ENCODE results near the gene ATP5ME. TPM values are rescaled to one million over a fixed set of nuclear protein-coding genes. Genes with fewer than 3 reads are reported as not detected.
"Not testable (repeated sequence)": the region's sequence is repeated elsewhere in the genome, so short reads cannot be mapped to it uniquely, and the experiment has no call there.

The ATP5ME gene
- total RNA-seq, 1 donor from 2014 or later, result 230 TPM

DNA sequence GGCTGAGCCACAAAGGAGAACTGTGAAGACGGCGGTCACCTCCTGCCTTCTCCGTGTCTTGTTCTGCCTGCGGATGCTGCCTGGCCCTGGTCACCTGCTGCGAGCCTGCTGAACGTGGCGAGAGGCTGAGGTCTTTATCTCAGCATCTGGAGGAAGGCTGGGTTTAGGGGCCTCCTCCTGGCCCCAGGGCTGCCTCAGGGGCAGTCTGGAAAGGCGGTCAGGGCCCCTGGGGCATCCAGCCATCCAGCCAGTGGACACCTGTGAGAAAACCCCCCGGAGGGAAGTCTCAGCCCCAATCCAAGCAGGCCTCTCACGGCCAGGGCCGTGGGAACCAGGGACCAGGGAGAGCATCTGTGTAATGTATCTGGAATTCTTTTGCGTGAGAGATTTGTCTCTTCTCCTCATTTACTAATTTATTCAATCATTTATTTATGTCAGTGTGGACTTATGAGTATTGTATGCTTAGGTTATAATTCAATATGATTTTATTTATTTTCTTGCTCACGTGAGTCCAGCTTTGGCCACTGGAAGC, 37.4 kb downstream of the ATP5ME start:
- Mint-ChIP-seq H3K27me3 (ENCODE audit: unreplicated experiment) (peaks cover 8% of the 10 kb centered on the region), H3K9me3 (ENCODE audit: unreplicated experiment) (peaks cover 20% of the 10 kb centered on the region), H3K4me3 (ENCODE audit: unreplicated experiment) (no peak overlapping the region), H3K4me1 (ENCODE audit: low read depth, unreplicated experiment) (peaks cover 16% of the 10 kb centered on the region), H3K27ac (ENCODE audit: unreplicated experiment) (no peak overlapping the region), H3K36me3 (ENCODE audit: unreplicated experiment) (peaks cover 13% of the 10 kb centered on the region)
- TF ChIP-seq, protein P1, sequence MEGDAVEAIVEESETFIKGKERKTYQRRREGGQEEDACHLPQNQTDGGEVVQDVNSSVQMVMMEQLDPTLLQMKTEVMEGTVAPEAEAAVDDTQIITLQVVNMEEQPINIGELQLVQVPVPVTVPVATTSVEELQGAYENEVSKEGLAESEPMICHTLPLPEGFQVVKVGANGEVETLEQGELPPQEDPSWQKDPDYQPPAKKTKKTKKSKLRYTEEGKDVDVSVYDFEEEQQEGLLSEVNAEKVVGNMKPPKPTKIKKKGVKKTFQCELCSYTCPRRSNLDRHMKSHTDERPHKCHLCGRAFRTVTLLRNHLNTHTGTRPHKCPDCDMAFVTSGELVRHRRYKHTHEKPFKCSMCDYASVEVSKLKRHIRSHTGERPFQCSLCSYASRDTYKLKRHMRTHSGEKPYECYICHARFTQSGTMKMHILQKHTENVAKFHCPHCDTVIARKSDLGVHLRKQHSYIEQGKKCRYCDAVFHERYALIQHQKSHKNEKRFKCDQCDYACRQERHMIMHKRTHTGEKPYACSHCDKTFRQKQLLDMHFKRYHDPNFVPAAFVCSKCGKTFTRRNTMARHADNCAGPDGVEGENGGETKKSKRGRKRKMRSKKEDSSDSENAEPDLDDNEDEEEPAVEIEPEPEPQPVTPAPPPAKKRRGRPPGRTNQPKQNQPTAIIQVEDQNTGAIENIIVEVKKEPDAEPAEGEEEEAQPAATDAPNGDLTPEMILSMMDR (IDR thresholded peaks at IDR 0.05; ENCODE audit: partially characterized antibody, unreplicated experiment), result no peak
- DNase-seq, result no peak

DNA sequence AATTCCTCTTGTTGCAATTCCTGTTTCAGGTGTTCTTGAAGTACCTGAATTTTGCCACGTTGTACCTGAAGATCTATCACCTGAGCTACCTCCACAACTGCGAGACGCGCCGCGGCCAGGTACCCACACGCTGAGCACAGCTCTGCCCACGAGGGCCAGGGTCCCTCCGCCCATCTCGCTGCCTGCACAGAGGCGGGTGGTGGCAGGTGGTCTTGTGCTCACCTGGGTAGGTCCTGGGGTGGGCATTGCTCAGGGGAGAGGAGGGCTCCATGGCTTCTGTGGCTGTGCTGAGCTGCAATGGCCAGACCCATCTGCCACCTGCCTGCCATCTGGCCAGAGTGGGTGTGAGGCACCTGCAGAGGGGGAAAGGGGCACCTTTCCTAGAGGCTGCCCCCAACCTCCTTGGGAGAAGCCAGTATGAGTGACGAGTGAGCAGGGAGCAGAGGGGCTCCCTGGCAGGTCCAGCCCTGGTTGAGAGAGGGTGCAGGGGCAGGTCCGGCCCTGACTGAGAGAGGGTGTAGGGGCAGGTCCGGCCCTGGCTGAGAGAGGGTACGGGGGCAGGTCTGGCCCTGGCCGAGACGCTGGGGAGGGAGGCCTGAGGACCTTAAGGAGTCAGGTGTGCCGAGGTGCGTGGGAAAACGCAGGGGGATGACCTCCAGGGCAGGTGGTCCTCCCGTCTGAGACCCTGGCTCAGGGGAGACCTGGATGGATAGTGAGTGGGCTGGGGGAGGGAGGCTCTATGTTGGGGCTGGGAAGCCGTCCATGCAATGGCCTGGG, 38.0 kb downstream of the ATP5ME start:
- TF ChIP-seq, protein P1 (IDR thresholded peaks at IDR 0.05; ENCODE audit: partially characterized antibody, unreplicated experiment), result no peak
- peaks cover 11% of the 10 kb centered on the region for H3K36me3 Mint-ChIP-seq (ENCODE audit: unreplicated experiment)
- H3K9me3 Mint-ChIP-seq (ENCODE audit: unreplicated experiment), result peaks cover 27% of the 10 kb centered on the region
- no peak for DNase-seq
- peaks cover 19% of the 10 kb centered on the region for H3K4me1 Mint-ChIP-seq (ENCODE audit: low read depth, unreplicated experiment)
- H3K4me3 Mint-ChIP-seq (ENCODE audit: unreplicated experiment), result peak overlapping the region; percentile 25
- no peak overlapping the region for H3K27ac Mint-ChIP-seq (ENCODE audit: unreplicated experiment)
- H3K27me3 Mint-ChIP-seq (ENCODE audit: unreplicated experiment), result peaks cover 14% of the 10 kb centered on the region

DNA sequence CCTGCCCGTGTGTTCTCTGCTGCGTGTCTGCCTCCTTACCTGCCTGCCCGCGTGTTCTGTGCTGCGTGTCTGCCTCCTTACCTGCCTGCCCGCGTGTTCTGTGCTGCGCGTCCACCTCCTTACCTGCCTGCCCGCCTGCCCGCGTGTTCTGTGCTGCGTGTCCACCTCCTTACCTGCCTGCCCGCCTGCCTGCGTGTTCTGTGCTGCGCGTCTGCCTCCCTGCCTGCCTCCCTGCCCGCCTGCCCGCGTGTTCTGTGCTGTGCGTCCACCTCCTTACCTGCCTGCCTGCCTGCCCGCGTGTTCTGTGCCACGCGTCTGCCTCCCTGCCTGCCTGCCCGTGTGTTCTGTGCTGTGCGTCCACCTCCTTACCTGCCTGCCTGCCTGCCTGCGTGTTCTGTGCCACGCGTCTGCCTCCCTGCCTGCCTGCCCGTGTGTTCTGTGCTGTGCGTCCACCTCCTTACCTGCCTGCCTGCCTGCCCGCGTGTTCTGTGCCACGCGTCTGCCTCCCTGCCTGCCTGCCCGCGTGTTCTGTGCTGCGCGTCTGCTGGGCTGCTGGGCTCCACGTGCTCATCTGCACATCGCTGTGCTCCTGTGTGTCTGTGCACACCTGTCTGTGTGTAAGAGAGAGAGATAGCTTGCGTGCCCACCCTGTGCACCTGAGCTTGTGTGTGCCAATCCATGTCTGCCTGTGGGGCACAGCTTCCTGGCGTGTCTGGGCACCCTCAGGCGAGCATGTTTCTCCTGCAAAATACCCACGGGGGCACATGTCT, 38.8 kb downstream of the ATP5ME start:
- H3K27me3 Mint-ChIP-seq (ENCODE audit: unreplicated experiment), result peaks cover 18% of the 10 kb centered on the region
- H3K36me3 Mint-ChIP-seq (ENCODE audit: unreplicated experiment), result peaks cover 11% of the 10 kb centered on the region
- peak overlapping the region; percentile 25 for H3K4me3 Mint-ChIP-seq (ENCODE audit: unreplicated experiment)
- H3K27ac Mint-ChIP-seq (ENCODE audit: unreplicated experiment); DNase-seq: not testable (repeated sequence)
- H3K4me1 Mint-ChIP-seq (ENCODE audit: low read depth, unreplicated experiment), result peaks cover 27% of the 10 kb centered on the region
- H3K9me3 Mint-ChIP-seq (ENCODE audit: unreplicated experiment), result peaks cover 31% of the 10 kb centered on the region

DNA sequence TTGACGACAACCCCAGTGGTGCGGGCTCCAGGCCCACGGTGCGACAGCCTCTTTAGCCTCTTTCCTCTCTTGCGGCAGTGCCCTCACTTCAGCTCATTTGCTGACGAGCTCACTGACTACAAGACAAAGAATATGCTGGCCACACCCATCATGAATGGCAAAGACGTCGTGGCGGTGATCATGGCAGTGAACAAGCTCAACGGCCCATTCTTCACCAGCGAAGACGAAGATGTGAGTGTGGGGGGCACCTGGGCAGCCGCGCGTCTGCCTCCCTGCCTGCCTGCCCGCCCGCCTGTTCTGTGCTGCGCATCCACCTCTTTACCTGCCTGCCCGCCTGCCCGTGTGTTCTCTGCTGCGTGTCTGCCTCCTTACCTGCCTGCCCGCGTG, 39.5 kb downstream of the ATP5ME start:
- H3K4me3 Mint-ChIP-seq (ENCODE audit: unreplicated experiment), result no peak overlapping the region
- H3K9me3 Mint-ChIP-seq (ENCODE audit: unreplicated experiment), result peaks cover 36% of the 10 kb centered on the region
- H3K27ac Mint-ChIP-seq (ENCODE audit: unreplicated experiment), result no peak overlapping the region
- peaks cover 32% of the 10 kb centered on the region for H3K4me1 Mint-ChIP-seq (ENCODE audit: low read depth, unreplicated experiment)
- TF ChIP-seq, protein P1 (IDR thresholded peaks at IDR 0.05; ENCODE audit: partially characterized antibody, unreplicated experiment), result no peak
- H3K36me3 Mint-ChIP-seq (ENCODE audit: unreplicated experiment), result peaks cover 11% of the 10 kb centered on the region
- H3K27me3 Mint-ChIP-seq (ENCODE audit: unreplicated experiment), result peaks cover 18% of the 10 kb centered on the region
- no peak for DNase-seq

DNA sequence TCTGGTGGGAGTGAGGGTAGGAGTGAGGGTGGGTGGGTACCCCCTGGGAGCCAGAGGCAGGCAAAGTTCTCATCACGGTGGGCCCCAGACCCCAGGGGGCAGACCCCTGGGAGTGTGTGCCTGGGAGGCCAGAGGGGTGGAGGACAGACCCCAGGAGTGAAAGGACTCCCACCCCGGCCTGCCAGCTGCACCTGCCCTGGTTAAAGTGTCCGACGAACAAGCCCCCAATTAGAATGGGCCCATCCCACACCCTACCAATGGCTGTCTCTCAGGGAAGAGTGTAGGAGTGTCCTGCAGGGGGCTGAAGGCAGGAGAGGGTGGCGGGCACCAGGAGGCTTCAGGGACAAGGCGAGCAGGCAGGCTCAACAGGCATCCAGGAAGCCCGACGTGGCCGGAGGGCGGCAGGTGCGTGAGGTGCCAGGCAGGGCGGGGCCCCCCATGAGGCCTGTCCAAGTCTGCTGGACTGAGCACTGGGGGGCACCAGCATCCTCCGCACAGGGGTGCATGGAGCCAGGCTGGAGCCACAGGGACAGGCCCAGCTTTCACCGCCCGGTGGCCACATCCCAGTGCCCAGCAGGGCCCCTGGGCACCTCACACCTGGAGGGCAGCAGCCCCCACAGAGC, 40.0 kb downstream of the ATP5ME start:
- no peak for DNase-seq
- Mint-ChIP-seq H3K4me1 (ENCODE audit: low read depth, unreplicated experiment) (peaks cover 34% of the 10 kb centered on the region), H3K27ac (ENCODE audit: unreplicated experiment) (no peak overlapping the region), H3K36me3 (ENCODE audit: unreplicated experiment) (peaks cover 11% of the 10 kb centered on the region), H3K27me3 (ENCODE audit: unreplicated experiment) (peaks cover 18% of the 10 kb centered on the region), H3K4me3 (ENCODE audit: unreplicated experiment) (no peak overlapping the region), H3K9me3 (ENCODE audit: unreplicated experiment) (peaks cover 36% of the 10 kb centered on the region)
- TF ChIP-seq, protein P1 (IDR thresholded peaks at IDR 0.05; ENCODE audit: partially characterized antibody, unreplicated experiment), result no peak

Measured in glutamatergic neuron (in vitro differentiated cells).